WI38 (cell line): ENCODE measurements around the gene PLXNA1.

ENCODE experiments used
- H3K4me3 ChIP-seq: 2 replicates; pipeline ENCODE4 v1.5.1; 2011; ENCODE audit warnings: low read depth, mild to moderate bottlenecking, control low read depth, low read length
- TF ChIP-seq, protein P1 (sequence below): IDR thresholded peaks from 2 replicates; pipeline ENCODE4 v1.5.1; 2012; ENCODE audit warnings: low read depth, mild to moderate bottlenecking, control low read depth, low read length

The PLXNA1 gene

DNA sequence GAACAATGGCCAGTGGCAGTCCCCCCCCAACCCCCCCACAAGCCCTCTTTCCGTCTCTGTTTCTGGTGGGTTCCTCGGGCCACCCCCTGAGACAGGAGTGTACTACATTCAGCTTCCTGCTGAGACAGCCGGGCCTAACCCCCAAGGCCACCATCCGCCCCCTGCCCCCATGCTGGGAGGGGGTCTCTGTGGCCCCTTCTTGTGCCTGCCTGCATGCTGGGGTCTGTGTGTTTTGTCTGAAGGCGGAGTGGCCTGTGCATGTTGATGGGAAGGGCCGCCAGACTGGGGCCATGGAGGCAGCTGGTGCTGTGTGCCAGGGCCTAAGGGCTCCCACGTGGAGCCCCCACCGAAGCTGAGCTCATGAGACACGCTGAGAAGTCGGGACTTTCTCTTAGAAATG, 26.6 kb downstream of the PLXNA1 start:
- no peak overlapping the region for H3K4me3 ChIP-seq
- TF ChIP-seq, protein P1, sequence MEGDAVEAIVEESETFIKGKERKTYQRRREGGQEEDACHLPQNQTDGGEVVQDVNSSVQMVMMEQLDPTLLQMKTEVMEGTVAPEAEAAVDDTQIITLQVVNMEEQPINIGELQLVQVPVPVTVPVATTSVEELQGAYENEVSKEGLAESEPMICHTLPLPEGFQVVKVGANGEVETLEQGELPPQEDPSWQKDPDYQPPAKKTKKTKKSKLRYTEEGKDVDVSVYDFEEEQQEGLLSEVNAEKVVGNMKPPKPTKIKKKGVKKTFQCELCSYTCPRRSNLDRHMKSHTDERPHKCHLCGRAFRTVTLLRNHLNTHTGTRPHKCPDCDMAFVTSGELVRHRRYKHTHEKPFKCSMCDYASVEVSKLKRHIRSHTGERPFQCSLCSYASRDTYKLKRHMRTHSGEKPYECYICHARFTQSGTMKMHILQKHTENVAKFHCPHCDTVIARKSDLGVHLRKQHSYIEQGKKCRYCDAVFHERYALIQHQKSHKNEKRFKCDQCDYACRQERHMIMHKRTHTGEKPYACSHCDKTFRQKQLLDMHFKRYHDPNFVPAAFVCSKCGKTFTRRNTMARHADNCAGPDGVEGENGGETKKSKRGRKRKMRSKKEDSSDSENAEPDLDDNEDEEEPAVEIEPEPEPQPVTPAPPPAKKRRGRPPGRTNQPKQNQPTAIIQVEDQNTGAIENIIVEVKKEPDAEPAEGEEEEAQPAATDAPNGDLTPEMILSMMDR, result no peak

DNA sequence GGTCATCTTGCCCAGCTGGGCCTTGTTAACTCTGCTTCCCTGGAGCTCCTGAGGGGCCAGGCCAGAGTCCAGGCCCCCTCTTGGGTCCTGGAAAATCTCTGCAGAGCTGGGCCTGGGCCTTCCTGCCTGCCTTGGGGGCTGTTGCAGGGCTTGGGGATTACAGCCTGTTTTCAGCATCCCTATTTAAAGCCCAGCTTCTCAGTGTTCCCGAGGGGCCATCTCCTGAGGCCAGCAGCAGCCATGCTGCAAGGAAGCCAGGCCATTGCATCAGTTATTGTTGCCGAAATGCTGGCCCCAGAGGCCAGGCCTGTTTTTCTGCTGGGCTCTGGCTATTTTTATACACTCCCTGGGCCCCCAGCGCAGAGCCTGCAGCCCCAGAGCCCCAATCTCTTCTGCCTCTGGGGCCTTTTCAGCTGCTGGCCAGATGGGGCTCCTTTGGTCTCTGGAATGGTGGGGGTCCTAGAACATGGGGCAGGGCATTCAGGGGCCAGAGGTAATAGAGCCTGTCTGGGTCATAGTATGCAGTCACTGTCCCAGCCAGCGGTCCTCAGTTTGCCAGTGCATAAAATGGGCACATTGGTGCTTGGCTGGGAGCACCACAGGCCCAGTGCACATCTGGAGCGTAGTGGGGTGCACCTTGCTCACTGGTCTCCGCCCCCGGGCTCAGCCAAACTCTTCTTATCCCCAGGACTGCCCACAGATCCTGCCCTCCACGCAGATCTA, 28.5 kb downstream of the PLXNA1 start:
- TF ChIP-seq, protein P1, result no peak
- no peak overlapping the region for H3K4me3 ChIP-seq

GRCh38 chr3:127012091-127012490, 29.2 kb downstream of the PLXNA1 start:
- TF ChIP-seq, protein P1, result no peak

DNA sequence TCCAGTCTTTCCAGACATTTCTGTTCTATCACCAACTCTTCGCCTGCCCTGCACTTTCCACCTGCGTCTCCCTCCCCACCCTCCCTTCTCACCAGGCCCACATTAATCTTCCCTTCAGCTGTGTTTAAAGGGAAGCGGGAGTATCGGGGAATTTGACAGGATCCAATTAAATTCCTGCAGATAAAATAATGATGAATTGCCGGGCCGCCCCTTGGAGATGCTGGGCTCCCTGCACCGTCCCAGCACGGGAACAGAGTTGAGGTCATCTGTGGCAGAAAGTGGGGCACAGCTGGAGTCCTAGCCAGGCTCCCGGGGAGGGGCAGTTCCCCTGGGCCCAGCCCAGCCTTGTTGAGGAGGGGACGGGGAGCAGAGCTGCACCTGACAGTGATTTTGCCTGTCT, 30.3 kb downstream of the PLXNA1 start:
- TF ChIP-seq, protein P1, result no peak
- no peak overlapping the region for H3K4me3 ChIP-seq

More at GRCh38 chr3:127012091-127012490, 29.2 kb downstream of the PLXNA1 start:
- no peak overlapping the region for H3K4me3 ChIP-seq

- no peak overlapping the region for H3K4me3 ChIP-seq
- TF ChIP-seq, protein P1, result no peak
Observed at GRCh38 chr3:127013758-127014535, 31.0 kb downstream of the PLXNA1 start.

DNA sequence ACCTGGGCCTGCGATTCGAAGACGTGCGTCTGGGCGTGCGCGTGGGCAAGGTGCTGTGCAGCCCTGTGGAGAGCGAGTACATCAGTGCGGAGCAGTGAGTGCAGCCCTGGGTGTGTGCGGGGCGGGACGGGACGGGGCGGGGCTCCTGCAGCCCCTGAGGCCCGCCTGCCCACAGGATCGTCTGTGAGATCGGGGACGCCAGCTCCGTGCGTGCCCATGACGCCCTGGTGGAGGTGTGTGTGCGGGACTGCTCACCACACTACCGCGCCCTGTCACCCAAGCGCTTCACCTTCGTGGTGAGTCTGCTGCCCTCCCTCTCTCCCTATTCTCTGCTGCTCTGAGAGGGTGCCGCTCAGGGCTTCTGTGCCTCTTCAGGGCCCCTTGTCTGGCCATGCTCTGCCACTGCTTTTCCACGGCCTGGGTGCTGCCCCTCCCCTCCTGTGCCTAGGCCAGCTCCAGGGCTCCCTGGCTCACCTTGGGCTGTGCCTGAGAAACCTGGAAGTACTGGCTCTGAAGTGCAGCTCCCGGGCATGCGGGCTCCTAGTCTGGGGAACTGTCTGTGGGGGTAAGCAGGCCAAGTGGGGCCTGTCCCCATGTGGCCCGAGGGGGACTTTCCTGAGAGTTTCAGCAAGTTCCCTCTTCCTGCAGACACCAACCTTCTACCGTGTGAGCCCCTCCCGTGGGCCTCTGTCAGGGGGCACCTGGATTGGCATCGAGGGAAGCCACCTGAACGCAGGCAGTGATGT, 31.8 kb downstream of the PLXNA1 start:
- TF ChIP-seq, protein P1, result no peak
- no peak overlapping the region for H3K4me3 ChIP-seq
